Ecto neural progenitor cell (in vitro differentiated cells): Measurements from ENCODE around the gene HNRNPK.
A peak's percentile ranks its signal among the peaks of the same experiment; 100 is the strongest.

ENCODE experiments used
- DNase-seq: peaks from one replicate; pipeline ENCODE4 v3.0.0-alpha.2; 2018; ENCODE audit warnings: low spot score

HNRNPK gene

DNA sequence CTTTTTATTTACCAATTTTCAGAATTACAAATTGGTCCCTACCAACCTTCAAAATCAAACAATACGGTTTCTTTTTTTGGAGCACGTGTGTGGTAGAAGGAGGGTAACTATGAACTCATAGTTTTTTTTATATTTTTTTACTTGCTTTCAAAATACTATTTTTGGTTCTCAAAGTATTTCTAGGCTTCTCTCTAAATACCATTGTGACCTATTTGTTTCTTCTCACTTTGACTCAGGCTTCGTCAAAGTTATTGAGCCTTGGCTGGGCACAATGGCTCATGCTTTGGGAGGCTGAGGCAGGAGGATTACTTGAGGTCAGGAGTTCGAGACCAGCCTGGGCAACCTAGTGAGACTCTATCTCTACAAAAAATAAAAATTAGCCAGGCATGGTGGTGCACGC lies 47.2 kb downstream of the HNRNPK start:
- DNase-seq: no peak

DNA sequence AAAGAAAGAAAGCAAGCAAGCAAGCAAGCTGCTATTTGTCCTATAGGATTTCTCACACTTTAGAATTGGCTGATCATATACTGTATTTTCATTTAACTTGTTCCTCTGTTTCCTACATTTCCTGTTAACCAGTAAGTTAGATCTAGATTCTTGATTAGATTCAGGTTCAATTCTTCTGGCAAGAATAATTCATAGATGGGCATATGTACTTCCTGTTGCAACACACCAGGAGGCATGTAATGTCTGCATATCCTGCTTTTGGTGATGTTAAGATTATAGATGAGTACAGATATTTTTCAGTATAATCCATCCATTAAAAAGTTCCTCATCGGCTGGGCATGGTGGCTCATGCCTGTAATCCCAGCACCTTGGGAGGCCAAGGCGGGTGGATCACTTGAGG lies 48.0 kb downstream of the HNRNPK start:
- DNase-seq: no peak

DNA sequence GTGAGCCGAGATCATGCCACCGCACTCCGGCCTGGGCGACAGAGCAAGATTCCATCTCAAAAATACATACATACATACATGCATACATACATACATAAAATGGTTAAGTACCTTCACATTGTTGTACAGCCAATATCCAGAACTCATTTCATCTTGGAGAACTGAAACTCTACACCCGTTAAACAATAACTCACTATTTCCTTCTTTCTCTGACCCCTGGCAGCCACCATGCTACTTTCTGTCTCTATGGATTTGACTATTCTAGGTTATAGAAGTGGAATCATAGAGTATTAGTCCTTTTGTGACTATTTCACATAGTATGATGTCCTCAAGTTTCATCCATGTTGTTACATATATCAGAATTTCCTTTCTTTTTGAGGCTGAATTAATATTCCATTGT lies 49.1 kb downstream of the HNRNPK start:
- DNase-seq: no peak

DNA sequence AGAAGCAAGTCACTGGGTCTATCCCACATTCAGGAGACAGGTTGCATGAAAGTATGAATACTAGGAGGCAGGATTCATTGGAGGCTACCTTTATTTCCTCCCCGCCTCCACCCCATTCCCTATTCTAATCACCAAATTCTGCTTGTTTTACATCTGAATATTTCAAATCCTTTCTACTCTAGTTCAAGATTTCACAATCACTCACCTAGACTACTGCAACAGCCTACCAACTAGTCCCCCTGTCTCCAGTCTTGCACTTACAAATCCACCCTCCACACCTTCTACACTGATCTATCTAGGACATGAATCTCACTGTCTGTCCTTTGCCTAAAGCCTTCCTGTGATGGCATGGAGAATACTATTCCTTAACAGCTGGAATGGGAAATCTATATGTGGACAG lies 52.4 kb downstream of the HNRNPK start:
- no peak for DNase-seq

DNA sequence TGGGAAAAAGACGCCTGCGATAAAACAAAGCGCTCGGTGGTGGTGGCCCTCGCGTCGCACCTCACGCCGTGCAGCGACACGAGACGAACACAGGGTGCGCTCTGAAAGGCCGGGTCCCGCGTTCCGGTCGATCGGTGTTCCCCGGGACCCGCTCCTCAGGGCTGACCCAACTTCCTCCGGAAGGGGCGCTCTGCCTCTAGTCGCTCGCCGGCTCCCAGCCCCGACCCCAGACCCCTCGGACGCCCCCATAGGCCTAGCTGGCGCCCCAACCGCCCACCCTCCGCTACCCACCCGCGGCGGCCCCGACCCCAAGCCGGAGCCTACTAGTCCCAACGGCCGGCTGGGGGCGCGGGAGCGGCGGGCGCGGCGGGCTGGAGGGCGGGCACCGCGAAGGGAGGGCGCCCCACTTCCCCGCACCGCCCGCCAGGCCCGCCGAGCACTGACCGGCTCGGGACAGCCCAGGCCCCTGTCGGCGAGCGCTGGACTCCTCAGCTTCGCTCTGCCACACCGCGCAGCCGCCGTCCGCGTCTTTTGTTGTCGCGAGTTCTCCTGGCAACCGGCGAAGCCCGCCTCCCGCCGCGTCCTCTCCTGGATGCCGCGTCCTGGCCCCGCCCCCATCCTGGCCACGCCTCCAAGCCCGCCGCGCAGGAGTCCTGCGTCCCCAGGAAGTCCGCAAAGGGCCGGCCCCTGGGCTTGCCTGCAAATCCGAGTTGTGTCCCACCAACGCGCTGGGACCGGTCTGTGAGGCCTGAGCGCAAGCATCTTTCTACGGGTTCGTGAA lies 58.9 kb downstream of the HNRNPK start, which contains the start of gene KIF27:
Gene KIF27 (minus strand): TSS at position 506 of the 781 bp plus-strand sequence. CDS start 5,841 bp downstream, outside the sequence.
- peak; percentile 99 for DNase-seq

DNA sequence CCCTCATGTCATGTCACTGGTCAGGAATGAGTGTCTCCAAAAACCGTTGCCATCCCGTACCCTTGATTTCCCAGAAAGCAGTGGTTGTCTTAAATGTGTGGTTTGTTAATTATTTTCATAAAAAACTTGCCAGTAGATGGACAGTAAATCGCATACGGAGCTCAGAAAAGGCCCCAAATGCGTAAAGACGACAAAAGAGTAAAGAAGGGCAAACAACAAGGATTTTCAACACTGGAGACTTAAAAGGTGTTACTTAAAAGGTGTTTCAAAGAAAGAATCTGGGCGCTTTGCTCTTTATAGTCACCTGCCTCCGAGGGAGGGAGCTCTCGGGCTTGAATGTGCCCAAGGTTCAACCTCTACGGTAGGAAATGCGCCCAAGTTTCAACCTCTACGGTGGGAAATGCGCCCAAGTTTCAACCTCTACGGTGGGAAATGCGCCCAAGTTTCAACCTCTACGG lies 59.5 kb downstream of the HNRNPK start:
- no peak for DNase-seq

DNA sequence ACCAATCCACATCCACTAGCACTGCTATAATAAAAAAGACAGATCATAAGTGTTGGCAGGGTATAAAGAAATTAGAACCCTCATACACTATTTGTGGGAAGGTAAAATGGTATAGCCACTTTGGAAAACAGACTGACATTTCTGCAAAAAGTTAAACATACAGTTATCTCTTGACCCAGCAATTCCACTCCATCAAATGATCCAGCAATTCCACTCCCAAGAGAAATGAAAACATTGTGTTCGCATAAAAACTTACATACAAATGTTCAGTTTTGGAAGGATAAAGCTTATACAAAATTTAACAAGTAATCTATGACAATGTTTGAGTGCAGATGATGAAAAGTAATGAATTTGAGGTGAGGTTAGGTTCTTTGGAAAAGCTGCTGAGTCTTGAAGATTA lies 60.9 kb downstream of the HNRNPK start:
- DNase-seq: no peak
